Measurements from ENCODE around the gene DPF3. TPM values are rescaled to one million over a fixed set of nuclear protein-coding genes. Genes with fewer than 3 reads are reported as not detected.

DPF3 gene
- polyA plus RNA-seq, 2 of the 4 experiments (the other 2 are of a cell fraction), result 0.05 to 0.09 TPM

DNA sequence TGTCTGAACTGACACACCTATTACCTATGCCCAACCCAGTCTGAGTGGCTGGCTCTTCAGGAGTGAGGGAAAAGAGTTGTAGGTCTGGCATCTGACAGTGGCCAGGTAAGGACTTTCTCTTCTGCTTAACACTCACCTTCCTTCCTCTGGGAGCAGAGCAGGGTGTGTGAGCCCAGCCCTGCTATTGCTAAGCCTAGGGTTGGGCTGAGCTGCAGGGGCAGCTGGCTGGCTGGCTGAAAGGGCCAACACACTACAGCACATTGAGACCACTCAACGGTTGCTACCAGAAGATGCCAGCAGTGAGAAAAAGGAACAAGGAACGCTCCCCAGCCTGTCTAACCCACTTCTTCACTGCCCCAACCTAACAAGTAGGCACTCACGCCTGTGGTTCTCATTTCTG, 201.2 kb downstream of the DPF3 start:
- FAIRE-seq, result no peak
- WGBS (ENCODE audit: missing lambda C conversion rate), result 13% methylated on average over 3 of the region's 3 CpGs
- H3K9me3 ChIP-seq, result no peaks in the 10 kb centered on the region
- no peak overlapping the region for H3K27ac ChIP-seq
- POLR2A ChIA-PET, result no interaction called here
- CTCF ChIA-PET, result interaction anchor here (1.3 kb wide), 1 partner anchor 11 kb away, joined by 3 read pairs; no protein-coding TSS in a partner anchor
- H3K4me3 ChIP-seq, result no peak overlapping the region
- H3K4me2 ChIP-seq, result no peak overlapping the region
- no peaks in the 10 kb centered on the region for H3K4me1 ChIP-seq
- DNase-seq (ENCODE audit: low read depth in 1 of 2, low spot score in 1 of 2), result no peak
- TF ChIP-seq HOXB5 (CRISPR knock-in tag; IDR thresholded peaks at IDR 0.05), result no peak
- TF ChIP-seq CBX8 (IDR thresholded peaks at IDR 0.05), result no peak
- TF ChIP-seq RFX5 (IDR thresholded peaks at IDR 0.05), result no peak
- TF ChIP-seq TP53 (CRISPR knock-in tag; IDR thresholded peaks at IDR 0.05), result no peak
- TF ChIP-seq BCL3 (IDR thresholded peaks at IDR 0.05), result no peak
- no peak for TF ChIP-seq ZNF302 (CRISPR knock-in tag; IDR thresholded peaks at IDR 0.05)
- TF ChIP-seq JUNB (IDR thresholded peaks at IDR 0.05), result no peak
- no peak for TF ChIP-seq HOXB13 (CRISPR knock-in tag; IDR thresholded peaks at IDR 0.05; ENCODE audit: low read depth)
- no peak for TF ChIP-seq CHD2 (IDR thresholded peaks at IDR 0.05; ENCODE audit: low read length, partially characterized antibody)
- TF ChIP-seq RARB (CRISPR knock-in tag; IDR thresholded peaks at IDR 0.05), result no peak
- no peak for TF ChIP-seq HES2 (IDR thresholded peaks at IDR 0.05)
- no peak for TF ChIP-seq KDM5A (IDR thresholded peaks at IDR 0.05)
- no peak for TF ChIP-seq MAZ (IDR thresholded peaks at IDR 0.05; ENCODE audit: borderline replicate concordance, low read depth, low read length)
- no peak for TF ChIP-seq CHD4 (IDR thresholded peaks at IDR 0.05; ENCODE audit: borderline replicate concordance)
- no peak for TF ChIP-seq RNF2 (IDR thresholded peaks at IDR 0.05; ENCODE audit: borderline replicate concordance, low read depth)
- peak; percentile 44 to 72; a peak in 4 of 6 replicates for ATAC-seq

DNA sequence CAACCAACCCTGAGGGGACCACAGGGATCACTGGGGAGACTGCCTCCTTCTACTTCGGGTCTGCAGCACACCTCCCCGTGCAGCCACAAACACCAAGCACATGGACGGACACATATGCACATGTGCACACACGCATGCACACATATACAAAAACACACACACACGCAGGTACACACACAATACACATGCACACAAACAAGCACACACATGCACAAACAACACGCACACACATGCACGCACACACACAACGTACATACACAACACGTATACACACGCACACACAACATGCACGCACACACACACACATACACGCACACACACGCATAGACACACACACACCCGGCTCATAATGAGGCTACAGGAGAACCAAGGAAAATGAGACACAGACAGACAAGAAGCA, 203.6 kb downstream of the DPF3 start:
- H3K4me3 ChIP-seq, result no peak overlapping the region
- no peaks in the 10 kb centered on the region for H3K4me1 ChIP-seq
- no peaks in the 10 kb centered on the region for H3K9me3 ChIP-seq
- FAIRE-seq, result no peak
- POLR2A ChIA-PET, result no interaction called here
- 72% methylated on average over 14 of the region's 14 CpGs for WGBS (ENCODE audit: missing lambda C conversion rate)
- CTCF ChIA-PET, result no interaction called here
- DNase-seq (ENCODE audit: low read depth in 1 of 2, low spot score in 1 of 2), result no peak
- TF ChIP-seq, protein P1, sequence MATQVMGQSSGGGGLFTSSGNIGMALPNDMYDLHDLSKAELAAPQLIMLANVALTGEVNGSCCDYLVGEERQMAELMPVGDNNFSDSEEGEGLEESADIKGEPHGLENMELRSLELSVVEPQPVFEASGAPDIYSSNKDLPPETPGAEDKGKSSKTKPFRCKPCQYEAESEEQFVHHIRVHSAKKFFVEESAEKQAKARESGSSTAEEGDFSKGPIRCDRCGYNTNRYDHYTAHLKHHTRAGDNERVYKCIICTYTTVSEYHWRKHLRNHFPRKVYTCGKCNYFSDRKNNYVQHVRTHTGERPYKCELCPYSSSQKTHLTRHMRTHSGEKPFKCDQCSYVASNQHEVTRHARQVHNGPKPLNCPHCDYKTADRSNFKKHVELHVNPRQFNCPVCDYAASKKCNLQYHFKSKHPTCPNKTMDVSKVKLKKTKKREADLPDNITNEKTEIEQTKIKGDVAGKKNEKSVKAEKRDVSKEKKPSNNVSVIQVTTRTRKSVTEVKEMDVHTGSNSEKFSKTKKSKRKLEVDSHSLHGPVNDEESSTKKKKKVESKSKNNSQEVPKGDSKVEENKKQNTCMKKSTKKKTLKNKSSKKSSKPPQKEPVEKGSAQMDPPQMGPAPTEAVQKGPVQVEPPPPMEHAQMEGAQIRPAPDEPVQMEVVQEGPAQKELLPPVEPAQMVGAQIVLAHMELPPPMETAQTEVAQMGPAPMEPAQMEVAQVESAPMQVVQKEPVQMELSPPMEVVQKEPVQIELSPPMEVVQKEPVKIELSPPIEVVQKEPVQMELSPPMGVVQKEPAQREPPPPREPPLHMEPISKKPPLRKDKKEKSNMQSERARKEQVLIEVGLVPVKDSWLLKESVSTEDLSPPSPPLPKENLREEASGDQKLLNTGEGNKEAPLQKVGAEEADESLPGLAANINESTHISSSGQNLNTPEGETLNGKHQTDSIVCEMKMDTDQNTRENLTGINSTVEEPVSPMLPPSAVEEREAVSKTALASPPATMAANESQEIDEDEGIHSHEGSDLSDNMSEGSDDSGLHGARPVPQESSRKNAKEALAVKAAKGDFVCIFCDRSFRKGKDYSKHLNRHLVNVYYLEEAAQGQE (IDR thresholded peaks at IDR 0.05), result no peak
- TF ChIP-seq FOXS1 (CRISPR knock-in tag; IDR thresholded peaks at IDR 0.05) (no peak), ATOH8 (CRISPR knock-in tag; IDR thresholded peaks at IDR 0.05; ENCODE audit: low read depth) (no peak), USF2 (IDR thresholded peaks at IDR 0.05) (no peak), E2F6 (IDR thresholded peaks at IDR 0.05; ENCODE audit: borderline replicate concordance, low read depth) (no peak), JUNB (IDR thresholded peaks at IDR 0.05) (no peak), FOSB (CRISPR knock-in tag; IDR thresholded peaks at IDR 0.05) (no peak), PBX3 (IDR thresholded peaks at IDR 0.05) (no peak), GATA3 (IDR thresholded peaks at IDR 0.05; ENCODE audit: borderline replicate concordance) (no peak), ZSCAN20 (CRISPR knock-in tag; IDR thresholded peaks at IDR 0.05) (no peak), RARB (CRISPR knock-in tag; IDR thresholded peaks at IDR 0.05) (no peak), HES2 (IDR thresholded peaks at IDR 0.05) (no peak), HOXB13 (CRISPR knock-in tag; IDR thresholded peaks at IDR 0.05; ENCODE audit: low read depth) (no peak)
- no peak for ATAC-seq
- H3K27ac ChIP-seq, result no peak overlapping the region
- H3K4me2 ChIP-seq, result no peak overlapping the region

Measured in A549 (cell line).